HFF-Myc (cell line): ENCODE data around the gene MACF1.

ENCODE experiments used
- DNase-seq: peaks from one replicate; pipeline ENCODE4 v3.0.0-alpha.2; 2011; ENCODE audit warnings: low read depth; ENCODE audit errors: extremely low read depth
- H3K4me3 ChIP-seq: replicated peaks from 2 replicates; pipeline ENCODE4 v1.5.1; 2011; ENCODE audit warnings: low read depth, mild to moderate bottlenecking, control low read depth, low read length
- CTCF ChIP-seq: IDR thresholded peaks from 2 replicates; pipeline ENCODE4 v1.5.1; 2012; ENCODE audit warnings: mild to moderate bottlenecking, low read depth, low read length, control low read depth; ENCODE audit errors: missing control alignments

The MACF1 gene

DNA sequence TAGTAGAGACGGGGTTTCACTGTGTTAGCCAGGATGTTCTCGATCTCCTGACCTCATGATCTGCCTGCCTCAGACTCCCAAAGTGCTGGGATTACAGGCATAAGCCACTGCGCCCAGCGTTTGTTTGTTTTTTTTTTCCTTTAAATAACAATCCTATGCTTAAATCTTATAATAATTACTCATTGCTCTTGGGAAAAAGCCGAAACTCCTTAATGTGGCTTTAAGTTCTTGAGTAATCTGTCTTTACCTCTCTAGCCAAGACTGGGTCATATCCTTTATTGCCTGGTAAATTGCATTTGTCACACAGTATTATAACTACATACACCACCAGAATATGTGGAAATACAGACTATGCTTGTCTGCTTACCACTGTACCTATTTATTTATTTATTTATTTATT, 97.1 kb downstream of the MACF1 start:
- no peak overlapping the region for H3K4me3 ChIP-seq
- no peak for TF ChIP-seq CTCF
- no peak for DNase-seq

- no peak overlapping the region for H3K4me3 ChIP-seq
- no peak for DNase-seq
- TF ChIP-seq CTCF: no peak
Measured at GRCh38 chr1:39305555-39305954, 101.1 kb downstream of the MACF1 start.

DNA sequence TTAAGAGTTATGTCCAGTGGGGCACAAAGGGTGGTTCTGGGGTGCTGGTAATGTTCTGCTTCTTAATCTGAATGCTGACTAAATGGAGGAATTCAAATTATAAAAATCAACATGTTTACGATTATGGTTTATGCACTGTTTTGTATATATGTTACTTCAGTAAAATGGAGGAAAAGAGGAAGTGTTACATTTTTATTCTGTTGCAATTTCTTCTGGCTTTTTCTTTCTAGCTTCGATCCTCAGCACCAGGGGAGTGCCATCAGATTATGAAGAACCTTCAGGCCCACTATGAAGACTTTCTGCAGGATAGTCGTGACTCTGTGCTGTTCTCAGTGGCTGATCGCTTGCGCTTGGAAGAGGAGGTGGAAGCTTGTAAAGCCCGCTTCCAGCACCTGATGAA, 105.5 kb downstream of the MACF1 start:
- DNase-seq: no peak
- H3K4me3 ChIP-seq: no peak overlapping the region
- TF ChIP-seq CTCF: no peak

- DNase-seq: no peak
- TF ChIP-seq CTCF: no peak
- H3K4me3 ChIP-seq: no peak overlapping the region
Measured at GRCh38 chr1:39310691-39311090, 106.2 kb downstream of the MACF1 start.

DNA sequence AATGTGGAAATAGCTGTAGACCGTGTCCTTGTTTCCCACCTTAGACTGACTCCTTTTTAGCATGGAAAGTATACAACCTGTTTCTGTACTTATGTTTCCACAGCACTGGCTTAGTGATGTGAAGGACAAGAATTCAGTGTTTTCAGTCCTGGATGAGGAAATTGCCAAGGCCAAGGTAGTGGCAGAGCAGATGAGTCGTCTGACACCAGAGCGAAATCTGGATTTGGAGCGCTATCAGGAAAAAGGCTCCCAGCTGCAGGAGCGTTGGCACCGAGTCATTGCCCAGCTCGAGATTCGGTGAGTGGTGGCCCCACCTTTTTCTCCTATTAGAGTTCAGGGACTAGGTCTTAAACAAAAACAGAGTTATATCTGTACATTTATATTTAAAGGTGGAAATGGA, 112.6 kb downstream of the MACF1 start:
- no peak overlapping the region for H3K4me3 ChIP-seq
- no peak for TF ChIP-seq CTCF
- DNase-seq: no peak

- no peak overlapping the region for H3K4me3 ChIP-seq
- no peak for TF ChIP-seq CTCF
- DNase-seq: no peak
Measured at GRCh38 chr1:39317910-39318633, 113.6 kb downstream of the MACF1 start.

DNA sequence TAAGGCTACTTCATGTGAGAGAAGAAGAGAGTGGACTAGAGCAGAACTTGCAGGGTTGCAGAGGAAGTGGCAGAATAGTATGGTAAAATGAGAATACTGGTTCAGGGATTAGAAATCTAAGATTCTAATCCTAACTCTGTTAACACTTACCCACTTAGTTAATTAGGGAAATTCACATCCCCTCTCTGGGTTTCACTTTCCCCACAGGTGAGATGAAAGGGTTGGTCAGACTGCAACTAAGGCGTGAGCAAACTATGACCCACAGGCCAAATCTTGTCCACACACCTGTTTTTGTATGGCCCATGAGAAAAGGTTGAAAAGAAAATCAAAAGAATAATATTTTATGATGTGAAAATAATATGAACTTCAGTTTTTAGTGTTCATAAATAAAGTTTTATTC, 117.5 kb downstream of the MACF1 start:
- TF ChIP-seq CTCF: no peak
- no peak overlapping the region for H3K4me3 ChIP-seq
- DNase-seq: no peak
